PC-3 (cell line): ENCODE results near the gene IQGAP3. TPM values are rescaled to one million over a fixed set of nuclear protein-coding genes. Genes with fewer than 3 reads are reported as not detected.

Source experiments
- ATAC-seq: fragments of 200-7000 bp; cut with Tn5 transposase; 2 replicates; pipeline ENCODE4 v1.9.1; 2020; ENCODE audit warnings: mild to moderate bottlenecking, moderate library complexity
- BruUV-seq: library from RNA; stranded (reverse); fragments of 400-500 nt; replicated peaks from 2 replicates; lab custom pipeline; 2021; lab: Mats Ljungman, UMichigan
- CTCF ChIA-PET: fragments of 300-600 bp; sonication (Branson Sonifier 250); formaldehyde crosslinking; loops from one replicate; lab custom pipeline; 2022; ENCODE audit warnings: antibody characterized with exemption; lab: Charles Lee
- POLR2A ChIA-PET: fragments of 300-600 bp; sonication (Branson Sonifier 250); formaldehyde crosslinking; loops from one replicate; lab custom pipeline; 2022; ENCODE audit warnings: antibody characterized with exemption; ENCODE audit not compliant: unreplicated experiment; lab: Charles Lee
- DNase-seq: peaks from one replicate; pipeline ENCODE4 v3.0.0-alpha.2; 2015
- H2AFZ ChIP-seq: fragments of 300-600 bp; sonication (generic); 2 replicates; pipeline ENCODE4 v1.6.0; 2016; ENCODE audit warnings: antibody characterized with exemption, low read length
- H3F3A ChIP-seq: fragments of 300-600 bp; sonication (generic); one replicate; pipeline ENCODE4 v1.6.0; 2017; ENCODE audit warnings: antibody characterized with exemption, low read length, control low read depth, mild to moderate bottlenecking; ENCODE audit not compliant: unreplicated experiment
- H3K27ac ChIP-seq: fragments of 300-600 bp; sonication (generic); 2 replicates; pipeline ENCODE4 v1.5.1; 2016; ENCODE audit warnings: mild to moderate bottlenecking, low read length
- H3K27me3 ChIP-seq: fragments of 300-600 bp; sonication (generic); 2 replicates; pipeline ENCODE4 v1.6.1; 2016; ENCODE audit warnings: low read length, mixed read lengths
- H3K36me3 ChIP-seq: fragments of 300-600 bp; sonication (generic); 2 replicates; pipeline ENCODE4 v1.6.1; 2016; ENCODE audit warnings: low read depth, mixed run types, low read length, mixed read lengths
- H3K4me1 ChIP-seq: fragments of 300-600 bp; sonication (generic); 2 replicates; pipeline ENCODE4 v1.5.1; 2016; ENCODE audit warnings: low read length; ENCODE audit not compliant: insufficient read depth
- H3K4me2 ChIP-seq: fragments of 300-600 bp; sonication (generic); 2 replicates; pipeline ENCODE4 v1.6.0; 2016; ENCODE audit warnings: low read length
- H3K4me3 ChIP-seq: fragments of 300-600 bp; sonication (generic); 2 replicates; pipeline ENCODE4 v1.5.1; 2016; ENCODE audit warnings: mild to moderate bottlenecking, low read length, mixed read lengths
- H3K79me2 ChIP-seq: fragments of 300-600 bp; sonication (generic); 2 replicates; pipeline ENCODE4 v1.6.1; 2017; ENCODE audit warnings: low read length, mixed read lengths
- H3K9ac ChIP-seq: fragments of 300-600 bp; sonication (generic); 2 replicates; pipeline ENCODE4 v1.6.0; 2016; ENCODE audit warnings: mild to moderate bottlenecking, low read length
- H3K9me2 ChIP-seq: fragments of 300-600 bp; sonication (generic); replicated peaks from 2 replicates; pipeline ENCODE4 v1.6.1; 2016; ENCODE audit warnings: mixed run types, low read length, mixed read lengths
- H3K9me3 ChIP-seq: fragments of 300-600 bp; sonication (generic); 2 replicates; pipeline ENCODE4 v1.6.1; 2016; ENCODE audit warnings: low read length, mixed read lengths
- H4K20me1 ChIP-seq: fragments of 300-600 bp; sonication (generic); 2 replicates; pipeline ENCODE4 v1.6.1; 2016; ENCODE audit warnings: low read length, mixed read lengths
- EZH2 ChIP-seq: fragments of 300-600 bp; sonication (generic); IDR thresholded peaks from one replicate; pipeline ENCODE4 v1.6.1; 2017; ENCODE audit warnings: antibody characterized with exemption, mild to moderate bottlenecking, low read length; ENCODE audit not compliant: unreplicated experiment
- EZH2phosphoT487 ChIP-seq: fragments of 300-600 bp; sonication (generic); IDR thresholded peaks from 2 replicates; pipeline ENCODE4 v1.6.1; 2018; ENCODE audit warnings: mild to moderate bottlenecking, antibody characterized with exemption, low read length, borderline replicate concordance
- intact Hi-C: fragments of 100-400 bp; cut with micrococcal nuclease; formaldehyde crosslinking; loops from 2 replicates; pipeline ENCODE4 v1.9.0; 2023
- total RNA-seq: library from RNA; depleted of rRNA; stranded (reverse); fragments of >200 nt; gene quantifications from 2 replicates; pipeline ENCODE4 v1.2.3, GENCODE V29; 2014
- TF ChIP-seq, protein P1 (sequence below): fragments of 300-600 bp; sonication (generic); conservative IDR thresholded peaks from 2 replicates; pipeline ENCODE4 v1.5.1; 2017; ENCODE audit warnings: antibody characterized with exemption, low read depth, mild to moderate bottlenecking, low read length

The IQGAP3 gene
- total RNA-seq, 1 experiment from 2014 or later: 54.3 TPM

DNA sequence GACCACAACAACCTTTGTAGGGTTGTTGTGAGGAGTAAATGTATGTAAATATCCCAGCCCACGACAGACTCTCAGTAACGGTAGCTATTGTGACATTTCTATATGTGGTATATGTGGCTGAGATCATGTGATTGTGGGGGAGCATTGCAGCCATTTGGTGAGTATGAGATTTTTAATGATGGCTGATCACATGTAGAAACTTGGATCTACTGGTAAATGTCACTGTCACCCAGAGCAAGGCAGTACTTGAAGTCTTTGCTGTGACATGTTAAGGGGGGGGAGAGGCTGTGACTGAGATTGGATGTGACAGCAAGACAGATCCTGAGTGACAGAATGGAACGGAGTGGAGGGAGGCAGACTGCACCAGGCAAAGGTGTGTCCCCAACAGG is 47.9 kb downstream of the IQGAP3 start:
- ChIA-PET CTCF (interaction anchor here (0.5 kb wide), 1 partner anchor 81 kb away, joined by 5 read pairs; no protein-coding TSS in a partner anchor), POLR2A (interaction anchor here (0.5 kb wide), 1 partner anchor 23 kb away, joined by 3 read pairs; no protein-coding TSS in a partner anchor)
- Histone ChIP-seq H3K9me2 (no peaks in the 10 kb centered on the region), H3K4me1 (no peaks in the 10 kb centered on the region), H3K4me2 (no peak overlapping the region), H4K20me1 (no peaks in the 10 kb centered on the region), H3K27ac (no peak overlapping the region), H3K9me3 (no peaks in the 10 kb centered on the region), H3K79me2 (no peaks in the 10 kb centered on the region), H3K27me3 (no peaks in the 10 kb centered on the region), H3K4me3 (no peak overlapping the region), H3K36me3 (peaks cover 27% of the 10 kb centered on the region), H3F3A (no peaks in the 10 kb centered on the region), H3K9ac (no peak overlapping the region), H2AFZ (no peak overlapping the region)
- ATAC-seq (no peak), DNase-seq (no peak)
- intact Hi-C loops: no loop called here
- BruUV-seq: no TSS peak
- TF ChIP-seq EZH2phosphoT487 (no peak), EZH2 (no peak)
- TF ChIP-seq, protein P1, sequence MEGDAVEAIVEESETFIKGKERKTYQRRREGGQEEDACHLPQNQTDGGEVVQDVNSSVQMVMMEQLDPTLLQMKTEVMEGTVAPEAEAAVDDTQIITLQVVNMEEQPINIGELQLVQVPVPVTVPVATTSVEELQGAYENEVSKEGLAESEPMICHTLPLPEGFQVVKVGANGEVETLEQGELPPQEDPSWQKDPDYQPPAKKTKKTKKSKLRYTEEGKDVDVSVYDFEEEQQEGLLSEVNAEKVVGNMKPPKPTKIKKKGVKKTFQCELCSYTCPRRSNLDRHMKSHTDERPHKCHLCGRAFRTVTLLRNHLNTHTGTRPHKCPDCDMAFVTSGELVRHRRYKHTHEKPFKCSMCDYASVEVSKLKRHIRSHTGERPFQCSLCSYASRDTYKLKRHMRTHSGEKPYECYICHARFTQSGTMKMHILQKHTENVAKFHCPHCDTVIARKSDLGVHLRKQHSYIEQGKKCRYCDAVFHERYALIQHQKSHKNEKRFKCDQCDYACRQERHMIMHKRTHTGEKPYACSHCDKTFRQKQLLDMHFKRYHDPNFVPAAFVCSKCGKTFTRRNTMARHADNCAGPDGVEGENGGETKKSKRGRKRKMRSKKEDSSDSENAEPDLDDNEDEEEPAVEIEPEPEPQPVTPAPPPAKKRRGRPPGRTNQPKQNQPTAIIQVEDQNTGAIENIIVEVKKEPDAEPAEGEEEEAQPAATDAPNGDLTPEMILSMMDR: no peak

DNA sequence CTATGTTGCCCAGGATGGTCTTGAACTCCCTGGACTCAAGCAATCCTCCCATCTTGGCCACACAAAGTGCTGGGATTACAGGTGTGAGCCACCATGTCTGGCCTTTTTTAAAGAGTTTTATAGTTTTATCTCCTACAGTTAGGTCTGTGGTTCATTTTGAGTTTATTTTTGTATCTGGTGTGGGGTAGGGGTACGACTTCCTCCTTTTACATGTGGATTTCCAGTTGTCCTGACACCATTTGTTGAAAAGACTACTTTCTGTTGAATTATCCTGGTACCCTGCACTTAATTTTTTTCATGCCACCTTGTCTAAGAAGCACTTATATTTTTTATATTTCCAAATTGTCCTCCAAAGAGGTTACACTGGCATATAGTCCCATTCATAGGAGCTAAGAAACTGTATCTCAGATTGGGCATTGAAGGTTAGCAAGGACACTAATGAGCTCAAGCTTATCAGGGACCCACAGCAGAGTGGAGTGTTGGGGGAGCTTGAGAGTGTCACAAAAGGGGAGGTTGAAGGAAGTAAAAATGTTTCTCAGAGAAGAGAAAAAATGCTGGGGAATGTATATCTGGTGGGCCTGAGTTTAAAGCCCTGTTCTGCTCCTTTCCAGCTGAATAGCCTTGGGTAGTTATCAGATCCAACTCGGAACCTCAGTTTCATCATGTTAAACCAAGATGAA is 48.4 kb downstream of the IQGAP3 start:
- Histone ChIP-seq H3K4me1 (no peaks in the 10 kb centered on the region), H3K9ac (no peak overlapping the region), H3K4me3 (no peak overlapping the region), H2AFZ (no peak overlapping the region), H3K79me2 (no peaks in the 10 kb centered on the region), H3K36me3 (peaks cover 25% of the 10 kb centered on the region), H3K27me3 (no peaks in the 10 kb centered on the region), H3K27ac (no peak overlapping the region), H3K9me3 (no peaks in the 10 kb centered on the region), H3K9me2 (no peaks in the 10 kb centered on the region), H4K20me1 (no peaks in the 10 kb centered on the region), H3F3A (no peaks in the 10 kb centered on the region), H3K4me2 (no peak overlapping the region)
- DNase-seq: no peak
- ATAC-seq: no peak
- no TSS peak for BruUV-seq
- intact Hi-C loops: no loop called here
- POLR2A ChIA-PET: interaction anchor here (0.5 kb wide), 1 partner anchor 23 kb away, joined by 3 read pairs; no protein-coding TSS in a partner anchor
- CTCF ChIA-PET: interaction anchor here (0.5 kb wide), 1 partner anchor 81 kb away, joined by 5 read pairs; no protein-coding TSS in a partner anchor
- TF ChIP-seq, protein P1: no peak
- TF ChIP-seq EZH2: no peak
- TF ChIP-seq EZH2phosphoT487: no peak

DNA sequence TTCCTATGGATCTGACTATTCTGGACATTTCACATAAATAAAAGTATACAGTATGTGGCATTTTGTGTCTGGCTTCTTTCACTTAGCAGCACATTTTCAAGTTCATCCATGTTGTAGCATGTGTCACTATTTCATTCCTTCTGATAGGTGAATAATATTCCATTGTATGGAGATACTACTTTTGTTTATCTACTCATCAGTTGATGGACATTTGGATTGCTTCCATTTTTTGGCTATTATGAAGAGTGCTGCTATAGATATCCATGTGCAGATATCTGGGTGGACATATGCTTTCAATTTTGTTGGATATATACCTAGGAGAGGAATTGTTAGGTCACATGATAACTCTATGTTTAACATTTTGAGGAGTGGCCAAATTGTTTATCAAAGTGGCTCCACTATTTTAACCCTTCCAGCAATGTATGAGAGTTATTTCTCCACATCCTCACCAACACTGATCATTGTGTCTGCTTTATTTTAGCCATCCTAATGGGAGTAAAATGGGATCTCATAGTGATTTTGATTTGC is 49.9 kb downstream of the IQGAP3 start:
- Histone ChIP-seq H3F3A (no peaks in the 10 kb centered on the region), H4K20me1 (no peaks in the 10 kb centered on the region), H3K27me3 (no peaks in the 10 kb centered on the region), H3K9me3 (no peaks in the 10 kb centered on the region), H3K36me3 (peaks cover 12% of the 10 kb centered on the region), H3K9me2 (no peaks in the 10 kb centered on the region), H3K27ac (no peak overlapping the region), H2AFZ (no peak overlapping the region), H3K79me2 (no peaks in the 10 kb centered on the region), H3K9ac (no peak overlapping the region), H3K4me2 (no peak overlapping the region), H3K4me1 (no peaks in the 10 kb centered on the region), H3K4me3 (no peak overlapping the region)
- ChIA-PET CTCF (no interaction called here), POLR2A (no interaction called here)
- BruUV-seq: no TSS peak
- intact Hi-C loops: no loop called here
- DNase-seq (no peak), ATAC-seq (no peak)
- TF ChIP-seq EZH2 (no peak), EZH2phosphoT487 (no peak)
- TF ChIP-seq, protein P1: no peak
